D721Med (cell line): ENCODE results near the gene CDK8.

Source experiments
- DNase-seq: peaks from one replicate; pipeline ENCODE4 v3.0.0; 2011; ENCODE audit warnings: low spot score; ENCODE audit not compliant: insufficient read length
- FAIRE-seq: peaks from 2 replicates; lab custom pipeline; 2011; peaks lifted over from hg19 to GRCh38; lab: Jason Lieb, UNC
- CTCF ChIP-seq: IDR thresholded peaks from 2 replicates; pipeline ENCODE4 v1.5.1; 2012; ENCODE audit warnings: mild to moderate bottlenecking, control low read depth; ENCODE audit not compliant: insufficient read depth; ENCODE audit errors: missing control alignments

Gene CDK8

GRCh38 chr13:26433776-26434175, 179.8 kb downstream of the CDK8 start:
- DNase-seq, result no peak
- TF ChIP-seq CTCF, result no peak
- FAIRE-seq, result no peak

DNA sequence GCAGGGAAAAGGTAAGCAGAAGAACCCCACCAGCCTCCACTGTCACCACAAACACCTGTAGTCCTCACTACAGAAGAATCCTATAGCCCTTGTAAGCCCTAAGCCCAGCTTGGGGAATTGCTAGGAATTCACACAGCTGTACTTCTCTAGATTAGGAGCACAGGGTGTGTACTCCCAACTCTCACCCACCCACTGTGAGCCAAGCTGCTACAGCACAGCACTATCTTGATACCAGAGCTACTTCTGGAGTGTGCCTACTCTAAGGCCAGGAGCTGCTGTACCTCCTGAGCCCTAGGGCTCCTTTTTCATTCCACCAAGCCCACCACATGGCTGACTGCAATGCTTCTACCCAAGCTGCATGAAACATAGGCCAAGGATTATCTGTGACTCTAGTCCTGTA, 181.2 kb downstream of the CDK8 start:
- FAIRE-seq, result no peak
- TF ChIP-seq CTCF, result no peak
- no peak for DNase-seq

DNA sequence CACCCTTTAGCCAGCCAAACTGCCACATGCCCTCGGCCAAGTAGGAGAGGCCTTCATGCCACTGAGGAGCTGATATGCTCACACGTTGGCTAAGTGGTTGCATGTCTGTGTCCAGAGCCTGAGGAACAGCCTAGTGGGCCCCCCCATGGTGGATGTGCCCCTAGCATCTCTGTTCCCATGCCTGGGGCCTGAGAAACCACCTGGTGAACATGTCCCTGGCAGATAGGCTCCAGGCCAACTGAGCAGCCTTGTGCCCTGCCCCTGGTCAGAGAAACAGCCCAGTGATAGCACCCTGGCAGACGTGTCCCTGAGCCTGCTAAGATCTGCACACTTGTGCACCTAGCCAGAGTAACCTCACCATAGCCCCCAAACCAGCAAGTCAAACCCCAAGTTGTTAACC, 181.7 kb downstream of the CDK8 start:
- FAIRE-seq (no peak), DNase-seq (no peak)
- no peak for TF ChIP-seq CTCF

- no peak for FAIRE-seq
- no peak for TF ChIP-seq CTCF
- no peak for DNase-seq
Observed at GRCh38 chr13:26436914-26437313, 183.0 kb downstream of the CDK8 start.

- no peak for FAIRE-seq
- no peak for DNase-seq
- TF ChIP-seq CTCF, result no peak
Observed at GRCh38 chr13:26440111-26440510, 186.2 kb downstream of the CDK8 start.

DNA sequence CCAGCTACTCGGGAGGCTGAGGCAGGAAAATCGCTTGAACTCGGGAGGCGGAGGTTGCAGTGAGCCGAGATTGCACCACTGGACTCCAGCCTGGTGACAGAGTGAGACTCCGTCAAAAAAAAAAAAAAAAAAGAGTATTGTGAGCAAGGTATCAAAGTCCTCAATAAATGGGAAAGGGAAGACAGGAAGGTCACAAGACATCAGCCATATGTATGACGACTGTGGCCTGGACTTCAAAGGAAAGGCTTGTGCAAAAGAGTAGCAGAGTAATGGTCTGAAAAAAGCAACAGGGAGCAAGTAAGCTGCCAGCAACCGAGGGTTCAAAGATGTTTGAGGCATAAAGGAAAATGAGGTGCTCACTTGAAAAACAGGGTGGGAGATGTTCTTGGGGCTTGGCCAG, 187.5 kb downstream of the CDK8 start:
- no peak for TF ChIP-seq CTCF
- no peak for DNase-seq
- FAIRE-seq, result no peak

- peak; percentile 11 for FAIRE-seq
- no peak for TF ChIP-seq CTCF
- DNase-seq, result no peak
Observed at GRCh38 chr13:26442541-26442940, 188.6 kb downstream of the CDK8 start.
